Spleen (tissue), 7 donors: ENCODE results near the gene TIMP2.

Experiments used
- CTCF ChIP-seq, 11 experiments: fragments of 200-600 bp in 7 of 11; fragments of 450-650 bp in 4 of 11; sonication (generic) in 4 of 11; IDR thresholded peaks in 8 of 11; conservative IDR thresholded peaks in 3 of 11; 1 replicate in 7 of 11; 2 replicates in 4 of 11; pipeline versions ENCODE4 v1.4.0 to v1.8.0; 2016 to 2021; ENCODE audit warnings: antibody characterized with exemption in 11 of 11, inconsistent platforms in 4 of 11, mild to moderate bottlenecking in 1 of 11
- POLR2A ChIP-seq, 3 donors: fragments of 450-650 bp; IDR thresholded peaks; one replicate each; pipeline ENCODE4 v1.5.1; 2017; ENCODE audit warnings: antibody characterized with exemption in 3 of 3, mild to moderate bottlenecking in 1 of 3
- POLR2AphosphoS5 ChIP-seq, 3 donors: sonication (generic); formaldehyde crosslinking; IDR thresholded peaks; one replicate each; pipeline ENCODE4 v1.5.1; 2017; ENCODE audit warnings: antibody characterized with exemption in 3 of 3
- donor health status: DM: no; HTN: no; CAD: no; lungs with moderate emphysema.
- donor health status: DM: no; HTN: no; CAD: no.
- donor health status: DM: no; HTN: no; CAD: no.

GRCh38 chr17:78937561-78937960, 12.4 kb upstream of the TIMP2 start:
- TF ChIP-seq CTCF (IDR thresholded peaks at IDR 0.05 in 8 of 11, conservative IDR thresholded peaks at IDR 0.05 in 3 of 11), result no peak
- no peak for TF ChIP-seq POLR2A (IDR thresholded peaks at IDR 0.05)
- no peak for TF ChIP-seq POLR2AphosphoS5 (IDR thresholded peaks at IDR 0.05)
